ENCODE measurements around the gene PRAMEF17.
A peak's percentile ranks its signal among the peaks of the same experiment; 100 is the strongest.
"Not testable (repeated sequence)": the region's sequence is repeated elsewhere in the genome, so short reads cannot be mapped to it uniquely, and the experiment has no call there.

PRAMEF17 gene

DNA sequence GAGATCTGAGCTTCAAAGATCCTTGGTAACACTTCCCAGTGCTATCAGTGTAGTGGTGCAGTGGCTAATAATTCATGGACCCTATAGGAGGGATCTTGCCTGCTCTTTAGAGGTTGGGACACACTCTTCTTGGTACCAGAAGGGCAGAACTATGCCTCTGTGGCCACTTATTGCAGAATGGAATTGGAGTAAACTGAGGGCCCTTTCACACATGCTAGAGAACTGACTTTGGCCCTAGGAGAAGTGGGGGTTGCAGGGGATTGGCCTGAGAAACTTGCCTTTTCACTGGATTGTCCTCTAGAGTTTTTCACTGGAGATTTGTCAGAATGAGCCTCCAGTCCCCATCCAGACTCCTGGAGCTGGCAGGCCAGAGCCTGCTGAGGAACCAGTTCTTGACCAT, at the start of gene PRAMEF17:
Gene PRAMEF17 (plus strand): TSS at position 301 of the 400 bp plus-strand sequence. CDS start 26 bp downstream, at position 327.
- not testable (repeated sequence) for DNase-seq

DNA sequence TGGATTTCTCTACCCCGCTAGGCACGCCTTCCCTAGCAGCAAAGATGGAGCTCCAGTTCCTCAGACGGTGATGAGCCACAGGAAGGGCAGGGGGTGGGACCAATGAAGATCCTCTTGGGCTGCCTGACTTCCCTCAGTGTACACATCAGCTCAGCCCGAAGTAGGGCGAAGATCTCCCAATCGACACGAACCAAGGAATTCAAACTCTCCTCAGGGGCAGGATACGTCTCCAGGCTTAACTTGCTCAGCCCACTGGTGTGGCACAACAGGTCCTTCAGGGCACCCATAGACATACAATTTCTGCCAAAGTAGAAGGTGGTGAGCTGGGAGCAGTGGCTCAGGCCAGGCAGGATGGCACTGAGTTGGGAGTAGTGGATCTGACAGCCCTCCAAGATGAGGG, 46.9 kb upstream of the PRAMEF17 start:
- not testable (repeated sequence) for DNase-seq

DNA sequence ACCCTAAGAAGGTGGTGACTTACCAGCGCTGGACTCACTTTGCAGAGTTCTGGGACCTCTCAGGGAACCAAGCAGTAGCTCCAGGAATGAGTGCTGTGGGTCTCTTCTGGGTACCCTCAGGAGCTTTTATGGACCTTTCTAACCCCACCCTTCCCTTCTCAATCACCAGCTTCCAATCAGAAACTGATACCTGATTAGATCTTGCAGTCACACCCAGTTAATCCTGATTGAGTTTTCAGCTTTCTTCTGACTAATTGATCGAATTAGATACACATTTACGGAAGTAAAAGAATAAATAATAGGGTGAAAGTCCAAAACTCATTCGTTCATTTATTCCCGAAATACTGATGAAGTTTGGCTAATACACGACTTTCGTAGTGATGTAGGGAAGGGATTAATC, 42.4 kb upstream of the PRAMEF17 start, which contains the start of gene PRAMEF14:
Gene PRAMEF14 (minus strand): TSS at position 101 of the 400 bp plus-strand sequence. CDS start 1,820 bp downstream, outside the sequence.
- DNase-seq: not testable (repeated sequence)

DNA sequence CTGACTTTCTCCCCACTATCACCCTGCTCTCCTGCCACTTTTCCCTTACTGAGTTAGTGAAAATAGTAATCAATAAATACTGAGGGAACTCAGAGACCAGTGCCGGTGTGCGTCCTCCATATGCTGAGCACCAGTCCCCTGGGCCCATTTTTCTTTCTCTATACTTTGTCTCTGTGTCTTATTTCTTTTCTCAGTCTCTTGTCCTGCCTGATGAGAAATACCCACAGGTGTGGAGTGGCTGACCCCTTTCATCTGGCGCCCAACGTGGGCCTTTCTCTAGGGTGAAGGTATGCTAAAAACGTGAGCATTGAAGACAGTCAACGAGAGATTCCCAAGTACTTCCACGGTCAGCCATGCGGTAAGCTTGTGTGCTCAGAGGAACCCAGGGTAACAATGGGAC, 36.0 kb upstream of the PRAMEF17 start:
- DNase-seq: not testable (repeated sequence)

- not testable (repeated sequence) for DNase-seq
Measured at GRCh38 chr1:13354475-13354874, 35.0 kb upstream of the PRAMEF17 start.

GRCh38 chr1:13356774-13357173, 32.7 kb upstream of the PRAMEF17 start:
- DNase-seq: not testable (repeated sequence)

DNA sequence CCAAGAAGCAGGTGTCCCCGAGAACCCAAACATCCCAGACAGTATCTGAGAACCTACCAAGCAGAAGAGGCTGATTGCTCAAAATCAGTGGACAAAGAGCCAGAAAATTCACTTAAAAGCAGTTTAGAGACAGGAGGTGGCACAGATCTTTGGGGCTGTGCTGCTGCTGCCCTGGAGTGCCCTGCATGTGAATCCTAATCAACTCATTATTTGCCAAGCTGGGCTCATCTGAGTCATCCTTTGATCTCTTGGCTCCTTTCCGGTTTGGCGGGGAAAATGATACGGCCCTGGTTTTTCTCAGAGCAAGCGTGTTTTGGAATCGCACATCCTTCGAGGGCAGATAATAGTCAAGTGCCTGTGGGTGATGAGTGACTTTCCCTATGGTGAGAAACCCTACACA, 27.1 kb upstream of the PRAMEF17 start:
- DNase-seq: not testable (repeated sequence)

- not testable (repeated sequence) for DNase-seq
Measured at GRCh38 chr1:13364928-13365327, 24.5 kb upstream of the PRAMEF17 start.

DNA sequence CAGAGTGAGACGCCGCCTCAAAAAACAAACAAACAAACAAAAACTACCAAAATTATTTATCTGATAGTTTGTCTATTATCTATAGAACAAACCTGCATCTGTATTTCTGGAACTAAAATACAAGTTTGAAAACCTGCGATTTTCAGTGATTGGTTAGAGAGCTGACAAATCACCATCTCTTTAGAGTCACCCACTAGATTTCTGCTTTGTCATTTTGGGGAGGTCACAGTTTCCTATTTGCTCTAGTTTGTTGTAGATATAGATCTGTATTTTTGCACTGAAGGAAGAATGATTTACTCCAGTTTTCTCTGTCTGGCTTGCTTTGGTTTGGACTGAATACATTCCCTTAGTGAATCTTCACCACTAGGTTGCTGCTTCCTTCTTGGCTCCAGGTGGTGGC, 22.9 kb upstream of the PRAMEF17 start:
- DNase-seq: not testable (repeated sequence)

GRCh38 chr1:13368544-13368943, 20.9 kb upstream of the PRAMEF17 start:
- peak; percentile 3 for DNase-seq

- not testable (repeated sequence) for DNase-seq
Measured at GRCh38 chr1:13378983-13379382, 10.4 kb upstream of the PRAMEF17 start.

DNA sequence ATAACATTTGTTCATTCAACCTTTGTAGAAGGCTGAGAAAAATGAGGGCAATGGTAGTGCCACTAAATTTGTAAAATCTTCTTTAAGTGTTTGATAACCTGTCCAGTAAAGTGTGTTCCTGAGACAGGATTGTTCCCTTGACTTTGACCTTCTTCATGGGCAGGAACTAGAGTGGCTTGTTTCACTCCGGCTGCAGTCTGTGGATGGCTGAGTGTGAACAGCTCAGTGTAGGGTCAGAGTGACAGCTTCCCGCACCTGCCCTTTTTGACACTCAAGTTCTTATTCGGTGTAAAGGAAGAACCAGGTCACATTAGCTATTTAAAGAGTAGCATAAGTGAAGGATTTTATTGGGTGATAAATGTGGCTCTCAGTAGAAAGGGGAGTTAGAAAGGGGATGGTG, 9.1 kb upstream of the PRAMEF17 start:
- DNase-seq: not testable (repeated sequence)

- DNase-seq: not testable (repeated sequence)
Measured at GRCh38 chr1:13393004-13393403, 3.6 kb downstream of the PRAMEF17 start.

DNA sequence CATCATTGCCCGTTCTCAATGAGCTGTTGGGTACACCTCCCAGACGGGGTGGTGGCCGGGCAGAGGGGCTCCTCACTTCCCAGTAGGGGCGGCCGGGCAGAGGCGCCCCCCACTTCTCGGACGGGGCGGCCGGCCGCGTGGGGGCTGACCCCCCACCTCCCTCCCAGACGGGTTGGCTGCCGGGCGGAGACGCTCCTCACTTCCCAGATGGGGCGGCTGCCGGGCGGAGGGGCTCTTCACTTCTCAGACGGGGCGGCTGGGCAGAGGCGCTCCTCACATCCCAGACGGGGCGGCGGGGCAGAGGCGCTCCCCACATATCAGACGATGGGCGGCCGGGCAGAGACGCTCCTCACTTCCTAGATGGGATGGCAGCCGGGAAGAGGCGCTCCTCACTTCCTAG, 5.3 kb downstream of the PRAMEF17 start:
- not testable (repeated sequence) for DNase-seq

DNA sequence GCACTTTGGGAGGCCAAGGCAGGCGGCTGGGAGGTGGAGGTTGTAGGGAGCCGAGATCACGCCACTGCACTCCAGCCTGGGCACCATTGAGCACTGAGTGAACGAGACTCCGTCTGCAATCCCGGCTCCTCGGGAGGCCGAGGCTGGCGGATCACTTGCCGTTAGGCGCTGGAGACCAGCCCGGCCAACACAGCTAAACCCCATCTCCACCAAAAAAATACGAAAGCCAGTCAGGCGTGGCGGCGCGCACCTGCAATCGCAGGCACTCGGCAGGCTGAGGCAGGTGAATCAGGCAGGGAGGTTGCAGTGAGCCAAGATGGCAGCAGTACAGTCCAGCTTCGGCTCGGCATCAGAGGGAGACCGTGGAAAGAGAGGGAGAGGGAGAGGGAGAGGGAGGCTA, 5.9 kb downstream of the PRAMEF17 start:
- DNase-seq: not testable (repeated sequence)

GRCh38 chr1:13407811-13408210, 18.4 kb downstream of the PRAMEF17 start:
- DNase-seq: no peak

DNA sequence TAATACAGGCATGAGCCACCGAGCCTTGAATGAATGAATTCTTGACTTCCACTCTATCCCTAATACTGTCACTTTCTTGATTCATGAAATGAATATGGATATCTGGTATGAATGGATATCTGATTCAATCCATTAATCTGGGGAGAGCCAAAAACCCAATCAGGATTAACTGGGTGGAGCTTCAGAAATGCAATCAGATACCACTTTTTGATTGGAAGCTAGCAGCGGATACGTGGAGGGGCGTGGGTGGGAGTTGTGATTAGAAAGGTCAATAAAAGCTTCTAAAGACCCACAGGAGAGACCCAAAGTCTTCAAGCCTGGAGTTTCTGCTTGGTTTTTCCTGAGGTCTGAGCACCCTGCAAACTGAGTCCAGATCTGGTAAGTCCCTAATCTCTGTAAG, 20.7 kb downstream of the PRAMEF17 start, which contains the start of gene PRAMEF20:
Gene PRAMEF20 (plus strand): TSS at position 301 of the 400 bp plus-strand sequence. CDS start 5,905 bp downstream, outside the sequence.
- not testable (repeated sequence) for DNase-seq

DNA sequence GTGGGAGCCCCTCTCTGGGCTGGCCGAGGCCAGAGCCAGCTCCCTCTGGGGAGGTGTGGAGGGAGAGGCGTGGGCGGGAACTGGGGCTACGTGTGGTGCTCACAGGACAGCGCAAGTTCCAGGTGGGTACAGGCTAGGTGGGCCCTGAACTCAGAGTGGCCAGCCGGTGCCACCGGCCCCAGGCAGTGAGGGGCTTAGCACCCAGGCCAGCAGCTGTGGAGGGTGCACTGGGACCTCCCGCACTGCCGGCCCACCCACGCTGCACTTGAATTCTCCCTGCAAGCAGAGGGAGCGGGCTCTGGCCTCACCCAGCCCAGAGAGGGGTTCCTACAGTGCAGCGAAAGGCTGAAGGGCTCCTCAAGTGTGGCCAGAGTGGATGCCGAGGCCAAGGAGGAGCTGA, 41.1 kb downstream of the PRAMEF17 start:
- DNase-seq: no peak

- no peak for DNase-seq
Measured at GRCh38 chr1:13432251-13432650, 42.8 kb downstream of the PRAMEF17 start.

GRCh38 chr1:13433694-13434358, 44.4 kb downstream of the PRAMEF17 start:
- not testable (repeated sequence) for DNase-seq

GRCh38 chr1:13435458-13435857, 46.0 kb downstream of the PRAMEF17 start:
- DNase-seq: no peak

- DNase-seq: not testable (repeated sequence)
Measured at GRCh38 chr1:13439104-13439783, 49.8 kb downstream of the PRAMEF17 start.
